HUDEP-2 (cell line): ENCODE data around the gene DES.
A peak's percentile ranks its signal among the peaks of the same experiment; 100 is the strongest.
"Not testable (repeated sequence)": the region's sequence is repeated elsewhere in the genome, so short reads cannot be mapped to it uniquely, and the experiment has no call there.

Experiments used
- DNase-seq, 76 experiments: peaks; one replicate each; lab custom pipeline; 2025; ENCODE audit not compliant: unreplicated experiment in 76 of 76; lab: John Stamatoyannopoulos, UW

The DES gene

GRCh38 chr2:219399716-219400478, 18.3 kb upstream of the DES start:
- DNase-seq = no peak

GRCh38 chr2:219400562-219400961, 17.6 kb upstream of the DES start:
- no peak for DNase-seq

- no peak for DNase-seq
Observed at GRCh38 chr2:219401606-219402005, 16.6 kb upstream of the DES start.

GRCh38 chr2:219402665-219403515, 15.3 kb upstream of the DES start:
- peak in 50 of 76 experiments; percentile 3 to 59 (median 24) for DNase-seq

GRCh38 chr2:219403861-219404260, 14.3 kb upstream of the DES start:
- no peak for DNase-seq

GRCh38 chr2:219404291-219404910, 13.8 kb upstream of the DES start:
- no peak for DNase-seq

- DNase-seq = no peak
Observed at GRCh38 chr2:219404954-219405353, 13.2 kb upstream of the DES start.

- peak in 3 of 76 experiments; percentile 7 to 17 (median 10) for DNase-seq
Observed at GRCh38 chr2:219405451-219405850, 12.7 kb upstream of the DES start.

- DNase-seq = no peak
Observed at GRCh38 chr2:219405958-219406860, 12.0 kb upstream of the DES start.

- DNase-seq = no peak
Observed at GRCh38 chr2:219406861-219407230, 11.3 kb upstream of the DES start.

- not testable (repeated sequence) for DNase-seq
Observed at GRCh38 chr2:219407343-219407742, 10.8 kb upstream of the DES start.

- DNase-seq = no peak
Observed at GRCh38 chr2:219408204-219408603, 10.0 kb upstream of the DES start.

- DNase-seq = no peak
Observed at GRCh38 chr2:219408631-219409030, 9.5 kb upstream of the DES start.

GRCh38 chr2:219409619-219410018, 8.6 kb upstream of the DES start:
- DNase-seq = no peak

- DNase-seq = no peak
Observed at GRCh38 chr2:219410390-219410789, 7.8 kb upstream of the DES start.

- DNase-seq = no peak
Observed at GRCh38 chr2:219414857-219415256, 3.3 kb upstream of the DES start.

GRCh38 chr2:219415580-219416234, 2.5 kb upstream of the DES start:
- no peak for DNase-seq

GRCh38 chr2:219416235-219416602, 2.0 kb upstream of the DES start:
- DNase-seq = no peak

- no peak for DNase-seq
Observed at GRCh38 chr2:219416938-219417337, 1.2 kb upstream of the DES start.

- DNase-seq = no peak
Observed at GRCh38 chr2:219417374-219417773, 803 bp upstream of the DES start.
